Stimulated activated CD8-positive, alpha-beta memory T cell treated with anti-CD3 and anti-CD28 coated beads, Interleukin-2, amount 100 ng/mL, for 1 hour (primary cell): ENCODE data around the gene CCNK.

ENCODE experiments used
- DNase-seq, 2 donors: peaks; one replicate each; pipeline ENCODE4 v3.0.0-alpha.2; 2020; ENCODE audit warnings: low read depth in 2 of 2

The CCNK gene

DNA sequence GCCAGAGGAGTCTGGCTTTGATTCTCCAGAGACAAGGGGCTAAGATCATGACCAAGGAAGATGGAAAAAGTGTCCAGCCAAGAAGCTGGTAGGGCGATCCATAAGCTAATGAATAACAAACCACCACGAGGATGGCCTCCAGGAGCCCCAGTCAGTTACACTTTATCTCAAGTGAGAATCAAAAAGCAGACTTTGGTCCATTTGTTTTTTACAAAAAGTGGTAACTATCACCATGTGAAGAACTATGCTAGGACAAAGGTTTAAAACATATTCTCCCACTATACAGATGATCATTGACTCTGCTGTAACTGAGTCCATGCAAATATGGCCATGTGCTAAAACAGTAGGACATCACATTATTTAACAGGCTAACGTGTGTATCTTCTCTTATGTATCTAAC is 14.5 kb upstream of the CCNK start:
- no peak for DNase-seq

DNA sequence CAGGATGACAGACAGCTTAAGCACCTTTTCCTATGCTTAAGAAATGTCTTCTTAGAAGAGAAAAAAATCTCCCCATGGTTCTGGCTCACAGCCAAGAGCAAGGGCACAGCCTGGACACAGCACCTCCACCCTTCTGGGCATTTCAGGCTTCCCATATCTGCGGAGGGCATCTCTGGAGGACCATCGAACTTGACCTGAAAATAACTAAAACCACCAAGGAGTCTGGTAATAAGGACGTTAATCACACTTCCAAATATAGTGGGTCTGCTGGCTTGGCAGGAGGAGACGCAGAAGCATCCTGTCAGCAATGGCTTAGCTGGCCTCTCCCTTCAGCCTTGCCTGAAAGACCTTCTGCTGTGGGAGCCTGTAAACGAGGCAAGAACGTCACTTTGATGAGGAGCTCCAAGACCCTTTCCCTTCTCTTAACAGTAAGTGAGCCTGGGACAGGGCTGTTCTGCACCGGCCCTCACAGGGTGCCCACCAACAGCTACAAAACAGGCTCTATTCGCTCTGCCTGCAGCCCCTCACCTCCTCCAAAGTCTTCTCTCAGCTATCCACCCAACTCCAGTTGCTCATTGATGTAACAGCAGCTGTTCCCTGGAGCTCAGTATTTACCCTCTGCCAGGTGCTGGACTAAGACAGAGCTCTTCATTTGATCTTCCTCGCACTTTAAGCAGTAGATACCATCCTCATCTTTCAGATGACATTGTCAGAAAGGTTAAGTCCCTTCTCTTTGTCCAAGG is 13.7 kb upstream of the CCNK start:
- DNase-seq: no peak

DNA sequence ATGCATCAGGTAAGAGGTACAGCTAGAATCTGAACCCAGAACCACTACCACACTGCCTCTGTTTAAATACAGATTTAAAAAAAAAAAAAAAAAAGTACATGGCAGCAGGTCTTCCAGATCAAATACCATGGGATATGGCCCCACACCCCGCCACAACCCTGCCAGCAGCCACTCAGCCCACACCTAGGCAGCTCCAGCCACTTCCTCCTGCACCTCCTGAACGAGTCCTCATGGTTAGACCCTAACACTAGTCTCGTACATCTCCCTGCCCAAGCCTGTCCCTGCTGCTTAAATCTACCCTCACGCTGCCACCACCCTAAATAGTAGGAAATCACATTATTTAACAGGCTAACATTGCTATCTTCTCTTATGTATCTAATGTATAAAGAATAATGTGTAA is 13.1 kb upstream of the CCNK start:
- no peak for DNase-seq

DNA sequence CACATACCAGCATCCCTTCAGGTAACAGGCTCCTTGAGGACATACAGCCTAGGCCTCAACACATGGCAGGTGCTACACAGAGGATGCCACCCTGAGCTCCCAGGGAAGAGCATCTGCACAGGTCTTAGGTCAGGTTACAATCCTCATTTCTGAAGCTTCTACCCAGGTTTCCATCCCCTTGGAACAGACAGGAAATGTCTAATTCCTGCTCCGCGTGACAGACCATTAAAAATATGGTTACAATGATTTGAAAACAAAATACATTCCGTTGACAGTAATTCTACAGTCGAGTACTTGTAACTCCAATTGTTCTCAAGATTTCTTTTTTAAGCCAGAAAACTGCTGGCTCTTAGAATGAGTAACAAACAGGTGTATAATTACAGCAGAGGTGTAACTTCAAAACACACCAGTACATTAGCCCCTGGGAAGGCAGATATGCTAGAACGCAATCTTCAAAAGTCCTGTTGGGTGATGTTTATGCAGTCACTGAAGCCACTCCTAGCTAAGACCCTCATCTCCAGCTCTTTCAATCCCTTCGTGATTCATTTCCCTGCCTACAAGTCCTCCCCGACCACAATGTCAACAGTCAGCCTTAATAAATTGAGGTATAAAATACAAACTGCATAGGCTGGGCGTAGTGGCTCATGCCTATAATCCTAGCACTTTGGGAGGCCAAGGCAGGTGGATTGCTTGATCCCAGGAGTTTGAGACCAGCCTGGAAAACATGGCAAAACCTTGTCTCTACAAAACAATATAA is 12.2 kb upstream of the CCNK start:
- DNase-seq: no peak

DNA sequence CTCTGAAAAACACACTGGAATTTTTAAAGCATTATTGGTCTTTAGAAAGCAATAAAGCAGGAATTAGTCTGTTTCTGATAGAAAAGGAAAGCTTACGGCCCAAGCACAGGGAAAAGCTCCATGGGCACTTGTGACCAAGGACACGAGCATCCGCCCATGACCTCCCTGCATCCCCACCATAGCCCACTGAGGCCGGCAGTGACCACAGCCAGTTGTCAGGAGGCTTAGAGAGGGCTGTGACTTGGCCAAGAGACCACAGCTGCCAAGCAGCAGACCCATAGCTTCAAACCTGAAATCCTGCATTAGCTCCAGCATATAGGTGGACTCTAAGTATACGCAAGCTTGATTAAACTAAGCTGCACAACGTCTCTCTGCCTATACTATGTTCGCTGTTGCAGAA is 9.5 kb upstream of the CCNK start:
- DNase-seq: no peak

DNA sequence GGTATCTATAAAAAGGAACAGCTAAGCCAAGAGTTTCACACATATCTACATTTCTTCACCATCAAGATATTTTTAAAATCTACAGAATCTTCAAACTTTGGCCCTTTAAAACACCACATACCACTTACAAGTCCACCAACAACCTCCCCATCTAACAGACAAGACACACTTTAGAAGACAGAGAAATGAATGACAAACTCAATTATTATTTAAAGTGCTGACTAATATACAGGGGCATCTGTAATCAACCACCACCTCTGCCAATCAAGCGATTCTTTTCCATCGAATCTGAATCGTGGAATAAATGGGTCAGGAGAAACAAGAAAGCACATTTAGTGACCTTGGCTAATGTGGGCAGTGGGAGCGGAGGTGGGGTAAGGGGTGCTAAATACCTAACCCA is 8.3 kb upstream of the CCNK start:
- DNase-seq: no peak

DNA sequence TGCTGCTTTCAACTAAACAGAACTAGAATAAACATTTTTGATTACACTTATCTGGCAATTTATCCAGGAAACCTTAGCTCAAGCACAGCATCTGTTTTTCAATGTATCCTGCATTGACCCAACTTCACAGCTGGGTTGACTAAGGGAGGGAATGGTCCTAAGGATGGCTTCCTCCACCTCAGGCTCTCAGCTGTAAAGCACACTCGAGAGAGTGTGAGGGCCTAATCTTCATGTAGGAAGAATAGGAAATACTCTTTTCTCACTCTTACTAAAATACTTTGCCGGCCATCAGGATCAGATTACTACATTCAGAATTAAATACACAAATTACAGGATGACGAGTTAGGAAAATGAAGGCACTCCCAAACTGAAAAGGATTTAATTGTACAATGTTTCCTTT is 7.8 kb upstream of the CCNK start:
- DNase-seq: no peak

DNA sequence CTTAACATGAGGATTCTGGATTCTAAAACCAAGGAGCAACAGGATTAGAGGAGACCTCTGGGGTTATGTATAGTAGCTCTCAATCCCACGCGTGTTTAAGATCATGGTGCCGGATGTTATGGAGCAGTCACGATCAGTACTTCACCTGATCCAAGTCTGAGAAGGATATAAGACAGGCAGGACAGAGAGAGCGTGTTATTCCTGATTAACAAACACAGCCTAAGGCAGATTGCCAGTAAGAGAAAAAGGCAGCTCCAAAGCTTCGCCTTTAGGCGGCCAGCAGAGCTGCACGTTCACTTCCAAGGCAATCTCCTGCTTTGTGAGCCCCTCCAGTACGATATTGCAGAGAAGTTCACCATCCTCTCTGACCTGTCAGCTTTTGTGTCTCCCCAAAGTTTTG is 6.0 kb upstream of the CCNK start:
- DNase-seq: no peak

DNA sequence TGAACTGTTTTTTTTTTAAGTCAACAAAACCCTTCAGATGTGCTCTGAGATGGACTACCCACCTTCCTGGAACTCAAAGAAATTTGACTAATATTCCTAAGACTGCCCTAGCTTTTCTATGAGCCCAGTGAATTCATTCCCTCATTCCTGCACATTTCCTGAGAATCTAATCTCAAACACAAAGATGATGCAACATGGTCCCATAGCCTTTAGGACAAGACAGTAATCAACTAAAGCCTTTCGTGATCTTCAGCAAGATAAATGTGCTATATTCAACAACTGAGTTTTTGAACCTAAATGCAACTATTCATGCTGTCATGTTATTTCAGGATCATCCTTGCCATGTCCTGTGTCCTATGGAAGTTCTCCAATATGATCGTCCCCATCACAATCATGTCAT is 5.5 kb upstream of the CCNK start:
- DNase-seq: no peak

DNA sequence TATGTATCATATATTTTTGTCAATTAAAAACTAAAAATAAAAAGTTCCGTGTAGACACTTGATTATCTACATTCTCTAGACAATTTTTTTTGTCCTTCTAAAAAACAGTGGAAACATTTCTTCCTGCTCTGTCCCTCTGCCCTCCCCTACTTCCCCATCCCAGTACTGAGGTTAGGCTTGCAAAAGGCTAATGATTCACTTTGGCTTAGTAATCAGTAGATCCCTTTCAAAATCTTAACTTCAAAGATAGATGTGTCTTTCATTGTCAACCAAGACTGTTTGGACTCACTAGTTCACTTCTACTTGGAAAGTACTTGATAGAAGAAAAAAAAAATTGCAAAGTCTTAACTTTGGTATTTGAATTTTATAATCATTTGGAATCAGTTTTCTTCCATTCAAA is 4.3 kb upstream of the CCNK start:
- no peak for DNase-seq

DNA sequence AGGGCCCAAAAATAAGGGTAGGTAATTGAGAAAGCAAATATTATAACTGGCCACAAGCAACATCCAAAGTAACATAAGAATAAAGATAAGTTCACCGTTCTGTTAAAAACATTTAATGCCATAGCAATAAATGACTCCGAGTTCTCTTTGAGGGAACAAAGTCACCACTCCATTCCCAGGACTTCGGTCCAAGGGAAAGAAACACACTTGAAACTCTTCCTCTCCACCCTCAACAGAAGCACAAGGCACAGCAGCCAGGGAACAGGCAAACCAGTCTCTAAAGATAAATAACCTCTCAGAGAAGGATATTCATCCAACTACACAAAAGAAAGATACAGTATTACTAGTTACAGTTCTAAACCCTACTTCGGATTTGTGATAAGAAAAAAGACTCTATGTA is 3.1 kb upstream of the CCNK start:
- DNase-seq: no peak

DNA sequence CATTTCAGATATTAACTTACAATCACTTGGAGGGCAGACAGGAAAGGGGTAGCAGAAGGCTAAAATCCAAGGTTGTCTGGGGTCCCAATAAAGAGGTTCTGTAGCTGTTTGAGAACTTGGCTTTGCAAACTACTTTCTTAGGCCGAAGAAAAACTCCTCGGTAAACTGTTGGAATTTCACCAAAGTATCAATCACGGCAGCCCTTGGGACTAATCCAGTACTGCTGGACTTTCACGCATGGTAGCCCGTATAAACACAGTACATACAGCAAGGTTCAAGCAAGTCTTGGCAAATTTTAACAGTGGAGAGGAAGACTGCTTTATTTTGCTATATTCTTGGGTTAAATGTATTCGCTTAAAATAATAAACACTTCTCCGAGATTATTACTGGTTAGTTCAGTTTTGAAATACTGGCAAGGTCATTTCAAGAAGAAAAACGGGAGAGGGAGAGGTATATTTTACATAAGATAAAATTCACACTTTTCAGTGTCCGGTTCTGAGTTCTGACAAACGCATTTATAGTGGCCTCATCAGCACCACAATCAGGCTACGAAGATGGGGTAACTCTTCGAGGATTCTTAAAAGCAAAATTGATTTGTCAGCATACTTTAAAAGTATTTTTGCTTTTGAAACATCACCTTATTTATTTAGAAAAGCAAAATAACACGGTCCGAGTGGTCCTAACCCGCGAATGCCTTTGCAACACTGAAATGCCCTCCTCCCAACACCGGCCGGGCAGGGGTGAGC is 1.9 kb upstream of the CCNK start:
- DNase-seq: no peak

DNA sequence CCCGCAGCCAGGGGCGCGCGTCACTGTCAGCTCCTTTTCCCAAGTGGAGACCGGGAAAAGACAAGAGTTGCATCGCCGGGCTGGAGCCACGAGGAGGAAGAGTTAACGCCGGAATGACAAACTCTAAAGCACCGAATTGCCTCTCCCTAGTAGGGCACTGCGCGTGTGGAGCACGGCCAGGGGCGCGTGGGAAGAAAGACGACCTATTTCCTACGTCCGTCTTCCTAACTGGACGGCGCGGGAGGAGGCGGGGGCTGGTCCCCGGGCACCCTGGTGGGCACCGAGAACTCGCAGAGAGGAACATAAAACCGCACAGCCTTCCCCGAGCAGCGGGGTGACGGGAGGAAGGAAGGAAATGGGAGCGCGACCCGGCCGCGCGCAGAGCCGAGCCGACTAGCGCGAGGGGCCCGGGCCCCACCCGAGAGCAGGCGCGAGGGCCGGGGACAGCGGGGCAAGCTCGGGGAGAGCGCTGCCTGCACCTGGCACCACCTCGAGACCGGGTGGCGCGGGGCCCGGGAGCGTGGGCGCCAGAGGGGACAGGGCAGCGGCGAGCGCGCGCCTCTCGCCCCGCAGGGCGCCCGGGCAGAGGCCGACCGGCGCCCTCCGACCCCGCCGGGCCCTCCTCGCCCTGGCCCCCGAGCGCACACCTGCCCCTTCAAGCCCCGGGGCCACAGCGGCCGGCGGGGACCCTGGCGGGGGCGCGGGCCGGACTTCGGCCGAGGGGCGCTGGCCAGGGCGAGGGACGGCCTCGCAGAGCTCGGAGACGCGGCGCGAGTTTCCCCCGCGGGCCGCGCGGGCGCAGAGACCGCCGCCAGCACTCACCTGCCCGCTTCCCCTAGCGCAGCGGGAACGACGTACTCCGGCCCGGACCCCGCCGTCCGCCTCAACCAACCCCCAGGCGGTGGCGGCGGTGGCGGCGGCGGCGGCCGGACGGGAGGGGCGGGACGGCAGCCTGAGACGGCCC is 1.0 kb upstream of the CCNK start, which contains the start of gene SETD3:
Gene SETD3, minus strand, starts transcription at position 954 of the 964 bp plus-strand sequence. CDS start 15,054 bp downstream, outside the sequence.
- DNase-seq: peak in 1 of 2 donors; percentile 3

DNA sequence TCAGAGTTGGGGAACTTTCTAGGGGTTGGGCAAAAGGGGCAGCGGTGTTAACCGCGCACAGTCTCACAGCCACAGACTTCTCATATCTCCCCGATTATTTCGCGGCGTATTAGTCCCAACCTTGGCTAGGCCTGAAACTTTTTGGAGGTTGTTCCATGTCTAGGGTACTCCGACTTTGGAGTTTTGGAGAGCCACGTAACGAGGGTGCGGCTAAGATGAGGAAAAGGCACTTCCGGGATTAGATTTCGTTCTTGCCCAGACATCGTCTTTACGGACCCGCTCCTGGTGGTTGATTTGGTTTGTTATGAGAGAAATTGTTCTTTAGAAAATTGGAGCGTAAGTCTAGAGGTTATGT is 513 bp downstream of the CCNK start:
- peak in 1 of 2 donors; percentile 4 for DNase-seq

DNA sequence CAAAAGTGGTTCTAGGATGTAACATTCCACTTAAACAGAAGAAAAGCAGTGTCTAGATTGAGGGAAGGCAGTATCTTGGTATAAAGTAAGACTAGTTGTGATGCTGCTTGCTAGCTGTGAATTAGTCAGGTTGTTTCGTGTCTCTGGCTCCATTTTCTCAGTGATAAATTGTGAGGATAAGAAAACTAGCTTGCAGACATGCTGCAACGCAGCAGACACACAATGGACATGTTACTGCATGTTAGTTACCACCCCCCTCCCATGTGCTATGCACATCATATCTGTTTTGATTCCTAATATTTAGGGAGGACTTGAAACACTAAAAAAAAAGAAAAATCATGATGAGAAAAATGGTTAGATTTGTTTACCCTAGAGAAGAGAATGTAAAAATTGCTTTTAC is 2.9 kb downstream of the CCNK start:
- DNase-seq: no peak

DNA sequence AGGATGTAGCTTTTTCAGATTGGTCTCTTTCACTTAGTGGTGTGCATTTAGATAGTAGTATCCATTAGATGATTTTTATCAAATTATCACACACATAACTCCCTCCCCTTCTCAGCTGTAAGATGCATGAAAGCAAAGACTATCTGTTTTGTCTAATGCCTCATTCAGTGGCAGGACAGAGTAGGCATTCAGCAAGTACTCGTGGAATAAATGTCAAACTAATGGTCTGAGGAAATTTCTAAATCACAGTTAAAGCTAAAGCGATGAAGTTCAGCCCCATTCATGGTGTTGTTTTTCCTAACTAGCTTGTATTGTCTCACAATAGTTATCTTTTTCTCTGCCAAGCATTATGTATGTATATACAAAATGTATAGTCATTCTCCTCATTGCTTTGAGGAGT is 16.1 kb downstream of the CCNK start:
- DNase-seq: no peak

DNA sequence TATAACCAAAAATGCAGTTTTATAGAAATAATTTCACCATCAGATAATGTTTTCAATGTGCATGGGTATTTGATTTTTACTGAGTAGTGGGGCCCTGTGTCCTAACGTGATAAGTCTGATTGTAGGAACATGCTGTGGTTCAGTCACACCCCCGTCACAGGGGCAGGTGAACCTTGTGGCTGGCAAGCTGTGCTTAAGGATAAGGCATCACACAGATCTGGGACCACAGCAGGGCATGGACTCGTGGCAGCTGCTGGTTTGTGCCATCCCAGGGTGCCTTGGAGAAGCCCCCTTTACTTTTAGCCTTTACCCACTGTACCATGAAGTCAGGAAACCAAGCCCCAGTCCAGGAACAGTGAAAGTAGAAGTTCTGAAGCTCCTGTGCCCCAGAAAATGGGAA is 16.7 kb downstream of the CCNK start:
- no peak for DNase-seq

DNA sequence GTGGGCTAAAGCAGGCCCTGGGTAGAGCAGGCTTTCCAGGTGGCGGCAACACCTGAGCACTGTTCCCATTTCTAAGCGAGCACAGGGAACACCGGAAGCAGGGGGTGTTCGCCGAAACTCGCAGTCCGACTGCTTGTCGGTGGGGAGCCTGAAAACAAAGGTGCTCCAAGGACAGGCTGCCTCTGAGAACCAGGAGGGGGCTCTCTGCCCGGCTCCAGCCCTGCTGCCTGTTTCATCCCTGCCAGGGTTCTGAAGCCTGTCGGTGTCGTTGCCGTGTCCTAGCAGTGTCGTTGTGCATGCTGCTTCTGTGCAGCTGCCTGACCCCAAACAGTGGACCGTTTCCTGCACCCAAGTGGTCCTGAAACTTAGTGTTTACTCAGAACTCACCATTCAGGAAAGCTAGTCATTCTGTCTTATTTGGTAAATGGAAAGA is 21.8 kb downstream of the CCNK start:
- DNase-seq: no peak

DNA sequence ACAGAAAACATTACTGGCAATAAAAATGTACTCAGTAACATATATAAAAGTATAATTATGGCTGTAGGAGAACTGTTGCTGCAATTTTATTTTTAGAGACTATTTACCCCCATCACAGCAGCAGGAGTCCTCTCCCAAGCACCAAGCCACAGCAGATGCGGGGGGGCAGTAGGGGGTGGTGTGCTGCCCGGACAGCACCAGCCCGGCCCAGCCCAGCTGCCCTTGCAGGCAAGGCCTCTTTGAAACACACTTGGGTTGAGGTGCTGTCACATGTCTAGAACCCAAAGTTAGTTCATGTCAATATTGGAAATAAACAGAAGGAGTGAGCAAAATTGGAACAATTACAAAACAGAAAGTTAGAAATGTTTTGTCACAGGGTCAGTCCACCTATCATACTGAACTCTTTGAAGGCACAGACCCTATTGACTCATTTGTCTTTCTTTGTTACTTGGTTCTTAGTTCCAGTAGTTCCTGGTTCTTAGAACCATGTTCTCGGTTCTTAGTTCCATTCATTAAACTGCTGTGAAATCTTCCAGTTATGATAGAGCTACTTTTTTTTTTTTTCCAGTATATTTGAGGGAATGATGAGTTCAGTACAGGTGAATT is 22.7 kb downstream of the CCNK start:
- DNase-seq: no peak

DNA sequence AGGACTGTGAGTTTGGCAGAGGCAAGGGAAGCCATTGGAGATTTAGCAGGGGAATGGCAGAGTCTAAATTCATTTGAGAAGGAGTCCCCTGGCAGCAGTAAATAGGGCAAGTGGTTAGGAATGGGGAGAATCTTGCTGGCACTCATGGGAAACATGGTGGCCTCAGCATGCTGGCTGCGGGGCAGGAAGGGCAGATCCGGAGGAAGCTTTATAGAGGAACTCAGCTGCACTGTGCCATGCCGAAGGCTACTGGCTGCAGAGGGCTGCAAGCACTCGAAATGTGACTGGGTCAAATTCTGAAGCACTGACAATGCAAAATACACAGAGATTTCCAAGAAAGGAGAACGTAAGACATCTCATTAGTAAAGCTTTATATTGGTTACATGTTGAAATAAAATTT is 23.9 kb downstream of the CCNK start:
- no peak for DNase-seq

DNA sequence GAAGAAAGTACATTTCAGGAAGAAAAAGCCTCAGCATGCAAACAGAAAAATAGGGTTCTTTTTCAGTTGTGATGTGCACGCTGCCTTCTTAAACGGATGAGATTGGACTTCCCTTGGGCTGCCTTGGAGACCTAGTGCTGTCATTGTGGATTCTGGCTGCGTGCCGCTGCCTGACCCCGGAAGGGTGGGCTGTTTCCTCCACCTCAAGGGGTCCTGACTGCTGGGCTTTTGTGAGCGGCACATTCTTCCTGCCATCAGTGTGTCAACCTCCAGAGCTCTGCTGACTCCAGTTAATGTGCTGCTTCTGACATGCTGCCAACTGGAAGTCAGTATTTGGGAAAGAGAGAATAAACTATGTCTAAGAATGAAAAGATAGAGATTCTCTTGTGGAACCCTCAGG is 25.1 kb downstream of the CCNK start:
- no peak for DNase-seq
